Spleen (tissue), 11 donors: ENCODE results near the gene STUM. TPM values are rescaled to one million over a fixed set of nuclear protein-coding genes. Genes with fewer than 3 reads are reported as not detected.

Experiments used
- DNase-seq: peaks from one replicate; pipeline ENCODE4 v3.0.0-alpha.2; 2020
- H3K27ac ChIP-seq, 8 donors: fragments of 200-600 bp; sonication (generic) in 7 of 8; 1 replicate in 4 of 8; 2 replicates in 4 of 8; pipeline versions ENCODE4 v1.5.0 to v1.8.0; 2016 to 2021; ENCODE audit warnings: inconsistent platforms in 4 of 8, mild to moderate bottlenecking in 4 of 8, moderate library complexity in 1 of 8
- H3K27me3 ChIP-seq, 7 donors: fragments of 200-600 bp; sonication (generic) in 6 of 7; replicated peaks in 1 of 7; 1 replicate in 4 of 7; 2 replicates in 3 of 7; pipeline versions ENCODE4 v1.5.0 to v1.8.0; 2016 to 2021; ENCODE audit warnings: inconsistent platforms in 3 of 7, mild to moderate bottlenecking in 1 of 7
- H3K36me3 ChIP-seq, 6 donors: fragments of 200-600 bp; sonication (generic) in 5 of 6; 1 replicate in 4 of 6; 2 replicates in 2 of 6; pipeline versions ENCODE4 v1.5.0 to v1.8.0; 2016 to 2021; ENCODE audit warnings: inconsistent platforms in 2 of 6
- H3K4me1 ChIP-seq, 6 donors: fragments of 200-600 bp; sonication (generic) in 5 of 6; 1 replicate in 3 of 6; 2 replicates in 3 of 6; pipeline versions ENCODE4 v1.5.0 to v1.8.0; 2016 to 2021; ENCODE audit warnings: inconsistent platforms in 3 of 6
- H3K4me3 ChIP-seq, 8 donors: fragments of 200-600 bp; sonication (generic) in 7 of 8; 1 replicate in 4 of 8; 2 replicates in 4 of 8; pipeline versions ENCODE4 v1.5.0 to v1.8.0; 2016 to 2021; ENCODE audit warnings: inconsistent platforms in 4 of 8, mild to moderate bottlenecking in 4 of 8, moderate library complexity in 2 of 8
- H3K9me3 ChIP-seq, 8 donors: fragments of 200-600 bp; sonication (generic) in 7 of 8; 1 replicate in 4 of 8; 2 replicates in 4 of 8; pipeline versions ENCODE4 v1.5.0 to v1.8.0; 2016 to 2021; ENCODE audit warnings: inconsistent platforms in 4 of 8
- POLR2A ChIP-seq, 3 donors: fragments of 450-650 bp; IDR thresholded peaks; one replicate each; pipeline ENCODE4 v1.5.1; 2017; ENCODE audit warnings: antibody characterized with exemption in 3 of 3, mild to moderate bottlenecking in 1 of 3
- POLR2AphosphoS5 ChIP-seq, 3 donors: sonication (generic); formaldehyde crosslinking; IDR thresholded peaks; one replicate each; pipeline ENCODE4 v1.5.1; 2017; ENCODE audit warnings: antibody characterized with exemption in 3 of 3
- WGBS, 5 donors: extraction: QIAGEN DNeasy Blood & Tissue Kit in 3 of 5; methylation state at CpG; one replicate each; pipeline versions ENCODE4 v1.1.5 to v1.1.7; 2013 to 2018; 5-methylcytosine and 5-hydroxymethylcytosine counted together
- intact Hi-C: fragments of 100-400 bp; cut with DNase I; formaldehyde crosslinking; loops from one replicate; pipeline ENCODE4 v1.15.0; 2023; ENCODE audit warnings: low total_unique reads
- polyA plus RNA-seq, 3 donors: library from polyadenylated mRNA; stranded (reverse); fragments of 200-250 nt; gene quantifications; one replicate each; pipeline ENCODE4 v1.2.1, GENCODE V29; 2013
- total RNA-seq, 7 donors: library from RNA; depleted of rRNA in 3 of 7; stranded (reverse); fragments of >200 nt in 3 of 7; fragmentation: NEBNext Ultra II Directional in 4 of 7; extraction: Animal tissue kit (Norgen Biotek cat#: 25700) in 4 of 7; gene quantifications; one replicate each; pipeline versions ENCODE4 v1.1.0 to v1.2.1, GENCODE V29; 2016 to 2021
- TF ChIP-seq, protein P1 (sequence below), 11 experiments: fragments of 200-600 bp in 7 of 11; fragments of 450-650 bp in 4 of 11; sonication (generic) in 4 of 11; IDR thresholded peaks in 8 of 11; conservative IDR thresholded peaks in 3 of 11; 1 replicate in 7 of 11; 2 replicates in 4 of 11; pipeline versions ENCODE4 v1.4.0 to v1.8.0; 2016 to 2021; ENCODE audit warnings: antibody characterized with exemption in 11 of 11, inconsistent platforms in 4 of 11, mild to moderate bottlenecking in 1 of 11
- donor health status: healthy with polysubstance abuse.
- donor health status: DM: no; HTN: no; CAD: no; lungs with moderate emphysema.
- donor health status: DM: no; HTN: no; CAD: no.
- donor health status: Bipolar disorder and iron deficiency.
- donor health status: healthy.
- donor health status: DM: no; HTN: no; CAD: no.
- donor health status: DM: yes; HTN: yes; CAD: no.

The STUM gene
- total and polyA plus RNA-seq, 10 donors, result 0.11 to 2.8 (median 0.49) TPM

DNA sequence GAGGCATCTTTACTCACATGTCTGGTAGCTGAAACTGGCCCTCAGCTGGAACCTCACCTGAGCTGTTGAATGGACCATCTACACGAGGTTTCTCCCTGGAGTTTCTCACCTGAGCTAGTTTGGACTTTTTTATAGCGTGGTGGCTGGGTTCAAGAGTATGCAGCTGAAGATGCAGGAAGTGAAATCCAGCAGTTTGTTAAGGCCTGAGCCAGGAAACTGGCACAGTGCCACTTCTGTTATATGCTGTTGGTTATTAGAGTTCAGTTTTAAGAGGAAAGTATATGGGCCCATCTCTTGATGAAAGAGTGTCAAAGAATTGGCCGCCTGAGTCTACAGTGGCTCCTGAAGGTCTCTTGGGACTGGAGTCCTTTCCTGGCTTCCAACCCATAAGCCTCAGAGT, 35.6 kb downstream of the STUM start:
- H3K27ac ChIP-seq, result no peak overlapping the region
- H3K9me3 ChIP-seq, result no peaks in the 10 kb centered on the region
- H3K36me3 ChIP-seq, result no peaks in the 10 kb centered on the region
- no peak overlapping the region for H3K4me3 ChIP-seq
- TF ChIP-seq, protein P1, sequence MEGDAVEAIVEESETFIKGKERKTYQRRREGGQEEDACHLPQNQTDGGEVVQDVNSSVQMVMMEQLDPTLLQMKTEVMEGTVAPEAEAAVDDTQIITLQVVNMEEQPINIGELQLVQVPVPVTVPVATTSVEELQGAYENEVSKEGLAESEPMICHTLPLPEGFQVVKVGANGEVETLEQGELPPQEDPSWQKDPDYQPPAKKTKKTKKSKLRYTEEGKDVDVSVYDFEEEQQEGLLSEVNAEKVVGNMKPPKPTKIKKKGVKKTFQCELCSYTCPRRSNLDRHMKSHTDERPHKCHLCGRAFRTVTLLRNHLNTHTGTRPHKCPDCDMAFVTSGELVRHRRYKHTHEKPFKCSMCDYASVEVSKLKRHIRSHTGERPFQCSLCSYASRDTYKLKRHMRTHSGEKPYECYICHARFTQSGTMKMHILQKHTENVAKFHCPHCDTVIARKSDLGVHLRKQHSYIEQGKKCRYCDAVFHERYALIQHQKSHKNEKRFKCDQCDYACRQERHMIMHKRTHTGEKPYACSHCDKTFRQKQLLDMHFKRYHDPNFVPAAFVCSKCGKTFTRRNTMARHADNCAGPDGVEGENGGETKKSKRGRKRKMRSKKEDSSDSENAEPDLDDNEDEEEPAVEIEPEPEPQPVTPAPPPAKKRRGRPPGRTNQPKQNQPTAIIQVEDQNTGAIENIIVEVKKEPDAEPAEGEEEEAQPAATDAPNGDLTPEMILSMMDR (IDR thresholded peaks at IDR 0.05 in 8 of 11, conservative IDR thresholded peaks at IDR 0.05 in 3 of 11), result no peak
- TF ChIP-seq POLR2A (IDR thresholded peaks at IDR 0.05) (no peak), POLR2AphosphoS5 (IDR thresholded peaks at IDR 0.05) (no peak)
- no peaks in the 10 kb centered on the region for H3K4me1 ChIP-seq
- DNase-seq, result peak; percentile 35
- 39 to 57% (median 53%) methylated on average over 3 of the region's 3 CpGs for WGBS, 5 donors
- no peaks in the 10 kb centered on the region for H3K27me3 ChIP-seq
- intact Hi-C loops, result no loop called here

DNA sequence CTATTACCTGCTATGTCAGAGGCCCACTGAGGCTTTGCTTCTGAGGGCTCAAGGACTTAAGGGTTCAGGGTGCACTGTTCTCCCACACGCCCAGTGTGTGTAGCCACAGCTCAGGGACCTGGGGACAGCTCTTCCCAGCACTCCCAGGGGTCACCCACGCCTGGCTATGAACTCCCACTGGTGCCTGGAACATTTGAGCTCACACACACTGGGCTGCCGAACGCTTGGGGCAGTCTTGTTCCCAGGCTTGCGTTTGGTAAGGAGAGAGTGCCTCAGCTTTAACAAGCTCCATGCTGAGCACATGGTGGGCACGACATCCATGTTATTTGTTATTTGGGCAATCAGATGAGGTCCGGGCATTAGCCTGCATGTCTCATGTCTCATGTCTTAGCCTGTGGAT, 37.6 kb downstream of the STUM start:
- Histone ChIP-seq H3K4me1 (no peaks in the 10 kb centered on the region), H3K4me3 (no peak overlapping the region), H3K27ac (no peak overlapping the region), H3K9me3 (no peaks in the 10 kb centered on the region), H3K27me3 (no peaks in the 10 kb centered on the region), H3K36me3 (no peaks in the 10 kb centered on the region)
- 86 to 95% (median 88%) methylated on average over 6 to 7 of the region's 7 CpGs for WGBS, 5 donors
- TF ChIP-seq, protein P1 (IDR thresholded peaks at IDR 0.05 in 8 of 11, conservative IDR thresholded peaks at IDR 0.05 in 3 of 11), result no peak
- TF ChIP-seq POLR2AphosphoS5 (IDR thresholded peaks at IDR 0.05) (no peak), POLR2A (IDR thresholded peaks at IDR 0.05) (no peak)
- peak; percentile 50 for DNase-seq
- intact Hi-C loops, result no loop called here

DNA sequence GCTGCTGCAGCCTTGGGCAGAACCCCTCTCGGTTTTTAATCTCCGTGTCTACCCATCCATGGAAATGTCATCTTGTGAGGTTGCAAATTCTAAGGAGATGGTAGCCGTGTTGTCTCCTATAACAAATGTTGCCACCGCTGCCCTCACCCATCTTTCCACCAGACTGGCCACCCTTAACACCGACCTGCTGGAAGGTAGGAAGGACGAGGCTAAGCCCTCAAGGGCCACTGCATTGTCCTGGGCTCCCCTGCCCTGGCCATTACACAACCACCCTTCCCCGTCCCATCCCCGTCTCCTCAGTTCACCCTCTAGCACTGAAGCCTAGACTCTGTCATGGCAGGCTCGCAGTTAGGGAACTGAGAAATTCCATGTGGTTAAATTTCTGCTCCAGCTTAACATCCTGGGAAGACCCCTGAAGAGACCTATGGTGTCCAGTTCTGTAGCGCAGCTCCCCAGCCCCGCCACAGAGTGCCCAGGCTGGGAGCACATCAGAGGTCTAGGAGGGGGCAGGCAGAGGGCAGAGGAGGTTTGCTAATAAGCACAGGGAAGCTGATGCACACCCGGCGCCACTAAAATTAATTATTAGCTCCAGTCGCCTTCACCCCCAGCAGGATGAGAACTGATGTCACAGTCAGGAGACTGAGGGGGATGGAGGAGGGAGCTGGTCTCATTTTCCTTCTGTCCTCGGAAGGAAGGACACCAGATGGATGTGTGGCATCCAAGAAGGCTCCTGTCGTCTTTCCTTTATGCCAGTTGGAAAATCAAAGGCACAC, 38.3 kb downstream of the STUM start:
- no peak for TF ChIP-seq POLR2A (IDR thresholded peaks at IDR 0.05)
- TF ChIP-seq, protein P1 (IDR thresholded peaks at IDR 0.05 in 8 of 11, conservative IDR thresholded peaks at IDR 0.05 in 3 of 11), result no peak
- TF ChIP-seq POLR2AphosphoS5 (IDR thresholded peaks at IDR 0.05), result no peak
- DNase-seq, result peak; percentile 34
- 75 to 87% (median 79%) methylated on average over 16 of the region's 16 CpGs for WGBS, 5 donors
- Histone ChIP-seq H3K4me3 (no peak overlapping the region), H3K36me3 (no peaks in the 10 kb centered on the region), H3K4me1 (no peaks in the 10 kb centered on the region), H3K27me3 (no peaks in the 10 kb centered on the region), H3K9me3 (no peaks in the 10 kb centered on the region), H3K27ac (no peak overlapping the region)
- intact Hi-C loops, result no loop called here

DNA sequence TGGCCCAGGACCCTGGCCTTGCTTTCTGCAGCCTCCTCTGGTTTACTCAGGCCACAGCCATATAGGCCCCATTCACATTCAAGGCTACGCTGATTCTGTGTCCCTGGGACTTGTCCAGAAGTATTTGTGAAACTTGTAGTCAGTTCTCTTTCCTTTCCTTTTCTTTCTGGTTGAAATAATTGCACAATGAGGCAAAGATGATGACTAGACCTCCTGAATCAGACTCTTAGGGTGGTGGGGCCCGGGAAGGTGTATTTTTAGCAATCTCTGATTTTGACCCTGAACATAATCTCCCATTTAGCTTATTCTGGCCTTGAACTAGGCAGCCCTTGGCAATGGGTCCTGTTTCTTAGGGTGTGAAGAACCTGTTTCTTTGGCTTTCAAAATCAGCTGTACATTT, 39.9 kb downstream of the STUM start:
- no peaks in the 10 kb centered on the region for H3K9me3 ChIP-seq
- intact Hi-C loops, result no loop called here
- TF ChIP-seq, protein P1 (IDR thresholded peaks at IDR 0.05 in 8 of 11, conservative IDR thresholded peaks at IDR 0.05 in 3 of 11), result no peak
- no peak for TF ChIP-seq POLR2AphosphoS5 (IDR thresholded peaks at IDR 0.05)
- no peak for TF ChIP-seq POLR2A (IDR thresholded peaks at IDR 0.05)
- no peak for DNase-seq
- H3K4me3 ChIP-seq, result no peak overlapping the region
- 54 to 71% (median 63%) methylated on average over 2 of the region's 2 CpGs for WGBS, 5 donors
- H3K27ac ChIP-seq, result no peak overlapping the region
- no peaks in the 10 kb centered on the region for H3K36me3 ChIP-seq
- H3K4me1 ChIP-seq, result no peaks in the 10 kb centered on the region
- H3K27me3 ChIP-seq, result no peaks in the 10 kb centered on the region
